Gastrocnemius medialis (tissue), 4 donors: ENCODE data around the gene CACNA1C. TPM values are rescaled to one million over a fixed set of nuclear protein-coding genes. Genes with fewer than 3 reads are reported as not detected.
"Not testable (repeated sequence)": the region's sequence is repeated elsewhere in the genome, so short reads cannot be mapped to it uniquely, and the experiment has no call there.

ENCODE experiments used
- ATAC-seq, 2 donors: fragments of 150-250 bp; one replicate each; pipeline ENCODE4 v1.9.1; 2016
- DNase-seq, 2 donors: peaks; one replicate each; pipeline ENCODE4 v3.0.0-alpha.2; 2019
- H3K27ac ChIP-seq, 4 donors: fragments of 200-600 bp; sonication (generic); 1 replicate in 1 of 4; 2 replicates in 3 of 4; pipeline ENCODE4 v1.5.1; 2016 to 2018; ENCODE audit warnings: mild to moderate bottlenecking in 2 of 4, moderate library complexity in 1 of 4
- H3K27me3 ChIP-seq, 3 donors: fragments of 200-600 bp; sonication (generic) in 2 of 3; 1 replicate in 1 of 3; 2 replicates in 2 of 3; pipeline versions ENCODE4 v1.5.1 to v1.6.0; 2016 to 2019; ENCODE audit warnings: mild to moderate bottlenecking in 1 of 3, moderate library complexity in 1 of 3
- H3K36me3 ChIP-seq, 2 donors: fragments of 200-600 bp; sonication (generic) in 1 of 2; one replicate each; pipeline ENCODE4 v1.5.1; 2017 to 2018
- H3K4me1 ChIP-seq, 2 donors: fragments of 200-600 bp; sonication (generic) in 1 of 2; one replicate each; pipeline ENCODE4 v1.5.1; 2016 to 2017; ENCODE audit warnings: mild to moderate bottlenecking in 2 of 2
- H3K4me3 ChIP-seq, 4 donors: fragments of 200-600 bp; sonication (generic) in 3 of 4; 1 replicate in 1 of 4; 2 replicates in 3 of 4; pipeline ENCODE4 v1.5.1; 2016 to 2019; ENCODE audit warnings: mild to moderate bottlenecking in 2 of 4
- H3K9me3 ChIP-seq, 3 donors: fragments of 200-600 bp; sonication (generic) in 2 of 3; 1 replicate in 1 of 3; 2 replicates in 2 of 3; pipeline ENCODE4 v1.5.1; 2016 to 2019
- POLR2A ChIP-seq, 2 donors: fragments of 450-650 bp; IDR thresholded peaks; one replicate each; pipeline ENCODE4 v1.6.1; 2017; ENCODE audit warnings: antibody characterized with exemption in 2 of 2, mild to moderate bottlenecking in 2 of 2, moderate library complexity in 2 of 2
- in situ Hi-C, 4 donors: fragments of 200-750 bp; cut with MboI; loops; one replicate each; pipeline versions ENCODE4 v1.15.0 to v1.8.0; 2017; ENCODE audit warnings: low sequenced_read_pairs in 4 of 4
- intact Hi-C: fragments of 100-400 bp; cut with DNase I; formaldehyde crosslinking; loops from one replicate; pipeline ENCODE4 v1.15.1; 2023; ENCODE audit warnings: low total_unique reads
- total RNA-seq, 4 donors: library from RNA; depleted of rRNA; stranded (reverse); fragments of >200 nt; gene quantifications; one replicate each; pipeline versions ENCODE4 v1.1.0 to v1.2.3, GENCODE V29; 2016
- TF ChIP-seq, protein P1 (sequence below), 5 experiments: fragments of 450-650 bp in 3 of 5; fragments of 200-600 bp in 2 of 5; sonication (generic) in 2 of 5; IDR thresholded peaks in 4 of 5; conservative IDR thresholded peaks in 1 of 5; 1 replicate in 4 of 5; 2 replicates in 1 of 5; pipeline ENCODE4 v1.5.1; 2016 to 2019; ENCODE audit warnings: antibody characterized with exemption in 5 of 5, mild to moderate bottlenecking in 3 of 5, moderate library complexity in 3 of 5

The CACNA1C gene
- total RNA-seq, 4 donors from 2014 or later: 0.80 to 1.8 (median 0.91) TPM

DNA sequence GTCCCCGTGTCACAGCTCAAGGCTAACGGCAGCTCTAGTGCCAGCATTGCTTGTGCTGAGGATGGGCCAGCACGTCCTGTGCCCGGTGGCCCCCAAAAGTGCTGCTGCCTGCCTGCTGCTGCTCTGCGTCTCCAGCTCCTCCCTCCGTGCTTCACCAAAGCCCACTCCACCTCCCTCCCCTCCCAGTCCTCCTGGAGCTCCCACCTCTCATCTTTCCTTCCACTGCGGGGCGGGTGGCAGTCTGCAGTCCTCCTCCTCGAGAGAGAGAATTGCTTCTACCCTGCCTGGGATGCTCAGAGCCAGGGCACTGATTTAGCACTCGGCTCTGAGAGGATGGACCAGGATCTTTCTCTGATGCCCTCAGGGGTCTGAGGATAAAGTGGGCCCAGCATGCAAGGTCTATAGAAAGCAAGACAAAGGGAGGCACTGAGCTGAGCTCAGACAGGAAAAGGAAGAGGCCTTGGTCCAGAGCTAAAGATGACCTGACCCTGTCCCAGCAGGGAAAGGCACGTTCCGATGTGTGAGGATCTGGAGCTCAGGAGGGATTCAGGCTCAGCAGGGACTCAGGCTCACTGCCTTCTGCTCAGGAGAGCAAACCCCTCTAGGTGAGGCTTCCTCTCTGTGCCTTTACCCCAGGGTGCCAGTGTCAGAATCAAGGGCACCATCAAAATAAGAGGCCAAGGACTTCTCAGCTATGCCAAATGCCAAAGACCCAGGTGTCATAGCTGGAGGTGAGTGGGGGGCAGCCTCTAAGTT, 628.8 kb downstream of the CACNA1C start:
- no peak overlapping the region for H3K4me3 ChIP-seq
- TF ChIP-seq, protein P1, sequence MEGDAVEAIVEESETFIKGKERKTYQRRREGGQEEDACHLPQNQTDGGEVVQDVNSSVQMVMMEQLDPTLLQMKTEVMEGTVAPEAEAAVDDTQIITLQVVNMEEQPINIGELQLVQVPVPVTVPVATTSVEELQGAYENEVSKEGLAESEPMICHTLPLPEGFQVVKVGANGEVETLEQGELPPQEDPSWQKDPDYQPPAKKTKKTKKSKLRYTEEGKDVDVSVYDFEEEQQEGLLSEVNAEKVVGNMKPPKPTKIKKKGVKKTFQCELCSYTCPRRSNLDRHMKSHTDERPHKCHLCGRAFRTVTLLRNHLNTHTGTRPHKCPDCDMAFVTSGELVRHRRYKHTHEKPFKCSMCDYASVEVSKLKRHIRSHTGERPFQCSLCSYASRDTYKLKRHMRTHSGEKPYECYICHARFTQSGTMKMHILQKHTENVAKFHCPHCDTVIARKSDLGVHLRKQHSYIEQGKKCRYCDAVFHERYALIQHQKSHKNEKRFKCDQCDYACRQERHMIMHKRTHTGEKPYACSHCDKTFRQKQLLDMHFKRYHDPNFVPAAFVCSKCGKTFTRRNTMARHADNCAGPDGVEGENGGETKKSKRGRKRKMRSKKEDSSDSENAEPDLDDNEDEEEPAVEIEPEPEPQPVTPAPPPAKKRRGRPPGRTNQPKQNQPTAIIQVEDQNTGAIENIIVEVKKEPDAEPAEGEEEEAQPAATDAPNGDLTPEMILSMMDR (IDR thresholded peaks at IDR 0.05 in 4 of 5, conservative IDR thresholded peaks at IDR 0.05 in 1 of 5): no peak
- no peak for TF ChIP-seq POLR2A (IDR thresholded peaks at IDR 0.05)
- no peak for ATAC-seq
- in situ Hi-C loops (no loop called here), intact Hi-C loops (no loop called here)
- no peaks in the 10 kb centered on the region for H3K27me3 ChIP-seq
- DNase-seq: no peak
- no peak overlapping the region for H3K27ac ChIP-seq
- no peaks in the 10 kb centered on the region for H3K9me3 ChIP-seq
- H3K36me3 ChIP-seq: no peaks in the 10 kb centered on the region
- no peaks in the 10 kb centered on the region for H3K4me1 ChIP-seq

DNA sequence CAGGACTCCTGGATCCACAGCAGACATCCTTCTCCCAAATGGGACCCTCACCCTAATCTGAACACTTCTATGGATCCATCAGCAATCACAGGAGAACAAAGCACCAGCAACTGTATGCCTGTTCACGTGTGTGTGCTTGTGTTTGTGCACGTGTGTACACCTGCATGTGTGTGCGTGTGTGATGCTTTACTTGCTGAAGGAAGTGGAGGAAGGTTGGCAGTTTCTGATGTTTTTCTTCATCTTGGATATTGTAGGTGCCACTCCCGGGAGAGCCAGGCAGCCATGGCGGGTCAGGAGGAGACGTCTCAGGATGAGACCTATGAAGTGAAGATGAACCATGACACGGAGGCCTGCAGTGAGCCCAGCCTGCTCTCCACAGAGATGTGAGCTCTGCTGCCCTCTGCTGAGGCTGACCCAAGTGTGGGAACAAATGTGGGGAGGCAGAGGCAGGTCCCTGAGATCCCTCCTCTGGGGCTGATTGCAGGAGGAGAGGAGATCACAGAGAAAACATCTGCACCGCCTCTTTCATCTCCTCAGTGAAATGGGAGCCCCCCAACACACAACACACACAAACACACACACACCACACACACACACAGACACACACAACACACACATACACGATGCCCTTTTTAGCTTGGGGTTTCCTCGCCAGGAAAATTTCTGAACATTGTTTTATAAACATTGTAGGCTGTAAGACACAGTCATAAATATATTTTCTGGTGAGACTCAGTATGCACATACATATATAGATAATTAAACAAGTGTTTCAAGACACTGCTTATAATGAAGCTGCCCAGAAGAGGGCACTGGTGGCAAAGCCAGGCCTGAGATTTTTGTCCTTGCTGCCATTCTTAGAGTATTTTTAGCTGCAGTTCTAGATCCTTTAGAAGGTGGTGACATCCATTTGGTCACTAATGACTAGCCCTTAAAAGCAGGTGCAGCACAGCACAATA, 629.8 kb downstream of the CACNA1C start:
- ATAC-seq (no peak), DNase-seq (no peak)
- Histone ChIP-seq H3K9me3 (no peaks in the 10 kb centered on the region), H3K27me3 (no peaks in the 10 kb centered on the region), H3K36me3 (no peaks in the 10 kb centered on the region), H3K4me1 (no peaks in the 10 kb centered on the region), H3K27ac (no peak overlapping the region), H3K4me3 (no peak overlapping the region)
- intact Hi-C loops (no loop called here), in situ Hi-C loops (no loop called here)
- TF ChIP-seq POLR2A (IDR thresholded peaks at IDR 0.05): no peak
- TF ChIP-seq, protein P1 (IDR thresholded peaks at IDR 0.05 in 4 of 5, conservative IDR thresholded peaks at IDR 0.05 in 1 of 5): peak in 2 of 5 experiments; percentile 6 to 30

- Histone ChIP-seq H3K27ac (no peak overlapping the region), H3K4me1 (no peaks in the 10 kb centered on the region), H3K27me3 (no peaks in the 10 kb centered on the region), H3K9me3 (no peaks in the 10 kb centered on the region), H3K4me3 (no peak overlapping the region), H3K36me3 (no peaks in the 10 kb centered on the region)
- TF ChIP-seq, protein P1 (IDR thresholded peaks at IDR 0.05 in 4 of 5, conservative IDR thresholded peaks at IDR 0.05 in 1 of 5): no peak
- no peak for TF ChIP-seq POLR2A (IDR thresholded peaks at IDR 0.05)
- in situ Hi-C loops (no loop called here), intact Hi-C loops (no loop called here)
- DNase-seq (no peak), ATAC-seq (no peak)
These were observed 630.7 kb downstream of the CACNA1C start for GRCh38 chr12:2683283-2684025.

- H3K27me3 ChIP-seq, in situ Hi-C loops, DNase-seq, H3K9me3 ChIP-seq, intact Hi-C loops, H3K36me3 ChIP-seq, ATAC-seq, H3K4me1 ChIP-seq, H3K27ac ChIP-seq, H3K4me3 ChIP-seq: not testable (repeated sequence)
These were observed 631.2 kb downstream of the CACNA1C start for GRCh38 chr12:2684026-2684325.

GRCh38 chr12:2685620-2686279, 633.0 kb downstream of the CACNA1C start:
- intact Hi-C loops, H3K36me3 ChIP-seq, H3K4me1 ChIP-seq, in situ Hi-C loops, DNase-seq, H3K9me3 ChIP-seq, H3K27me3 ChIP-seq, H3K27ac ChIP-seq, H3K4me3 ChIP-seq, ATAC-seq: not testable (repeated sequence)
